Muscle of leg (tissue), 11 donors: ENCODE results near the gene RYK. TPM values are rescaled to one million over a fixed set of nuclear protein-coding genes. Genes with fewer than 3 reads are reported as not detected.

Experiments used
- DNase-seq: peaks from one replicate; pipeline ENCODE4 v3.0.0; 2013
- H3K27ac ChIP-seq: one replicate; pipeline ENCODE4 v1.5.1; 2013; ENCODE audit warnings: mild to moderate bottlenecking, low read length, control low read depth
- H3K27me3 ChIP-seq: one replicate; pipeline ENCODE4 v1.6.1; 2013; ENCODE audit warnings: low read length; ENCODE audit not compliant: control insufficient read depth, insufficient read depth
- H3K36me3 ChIP-seq: one replicate; pipeline ENCODE4 v1.6.1; 2013; ENCODE audit warnings: low read length; ENCODE audit not compliant: control insufficient read depth, insufficient read depth
- H3K4me1 ChIP-seq: one replicate; pipeline ENCODE4 v1.6.1; 2013; ENCODE audit warnings: low read length; ENCODE audit not compliant: control insufficient read depth, insufficient read depth
- H3K4me3 ChIP-seq: one replicate; pipeline ENCODE4 v1.5.1; 2013; ENCODE audit warnings: low read length, control low read depth
- H3K9me3 ChIP-seq: replicated peaks from 2 replicates; pipeline ENCODE4 v1.6.1; 2013; ENCODE audit warnings: low read depth, low read length; ENCODE audit not compliant: control insufficient read depth
- WGBS: methylation state at CpG from one replicate; pipeline ENCODE4 v1.1.5; 2013; ENCODE audit warnings: missing lambda C conversion rate; ENCODE audit not compliant: insufficient coverage; 5-methylcytosine and 5-hydroxymethylcytosine counted together
- polyA plus RNA-seq, 8 donors: library from polyadenylated mRNA; unstranded; fragments of 120-200 nt; gene quantifications; one replicate each; pipeline versions ENCODE4 v1.2.1 to v1.2.3, GENCODE V29; 2013; ENCODE audit warnings: inconsistent platforms in 1 of 8, low replicate concordance in 1 of 8; ENCODE audit not compliant: insufficient read length in 8 of 8, insufficient read depth in 1 of 8
- total RNA-seq: library from RNA; stranded (reverse); fragments of 120-200 nt; gene quantifications from one replicate; pipeline ENCODE4 v1.2.4, GENCODE V29; 2013

Gene RYK
- total and polyA plus RNA-seq, 9 donors, result 50.7 to 71.3 (median 59.1) TPM

GRCh38 chr3:134161898-134162615 is 88.6 kb downstream of the RYK start:
- Histone ChIP-seq H3K9me3 (no peaks in the 10 kb centered on the region), H3K4me3 (no peak overlapping the region), H3K4me1 (no peaks in the 10 kb centered on the region), H3K36me3 (peaks cover 21% of the 10 kb centered on the region), H3K27me3 (no peaks in the 10 kb centered on the region), H3K27ac (no peak overlapping the region)
- no peak for DNase-seq
- WGBS, result 40% methylated on average over 1 of the region's 9 CpGs

GRCh38 chr3:134155446-134155845 is 95.2 kb downstream of the RYK start:
- no peak overlapping the region for H3K27ac ChIP-seq
- 100% methylated on average over 2 of the region's 2 CpGs for WGBS
- H3K4me1 ChIP-seq, result no peaks in the 10 kb centered on the region
- H3K4me3 ChIP-seq, result no peak overlapping the region
- H3K36me3 ChIP-seq, result peaks cover 33% of the 10 kb centered on the region
- no peak for DNase-seq
- no peaks in the 10 kb centered on the region for H3K9me3 ChIP-seq
- no peaks in the 10 kb centered on the region for H3K27me3 ChIP-seq

DNA sequence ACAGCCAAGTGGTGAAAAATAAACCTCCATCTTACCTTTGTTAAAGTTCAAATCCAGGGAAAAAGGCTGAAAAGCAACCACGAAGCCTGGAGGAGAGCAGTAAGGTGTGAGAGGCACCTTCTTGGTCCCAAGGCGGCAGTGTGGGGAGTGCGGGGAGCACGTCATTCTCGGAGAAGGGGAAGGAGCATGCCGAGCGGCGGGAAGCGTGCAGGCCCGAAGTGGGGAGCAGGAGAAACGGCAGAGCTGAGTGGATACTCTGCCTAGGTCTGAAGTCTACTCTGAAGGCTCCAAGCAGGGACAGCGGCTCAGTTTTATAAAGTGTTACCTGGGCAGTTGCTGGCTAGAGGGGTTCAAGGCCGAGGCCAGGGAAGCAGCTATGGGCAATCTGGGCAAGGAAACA is 96.9 kb downstream of the RYK start:
- no peaks in the 10 kb centered on the region for H3K27me3 ChIP-seq
- no peak for DNase-seq
- no peak overlapping the region for H3K4me3 ChIP-seq
- H3K4me1 ChIP-seq, result no peaks in the 10 kb centered on the region
- no peaks in the 10 kb centered on the region for H3K9me3 ChIP-seq
- peaks cover 30% of the 10 kb centered on the region for H3K36me3 ChIP-seq
- WGBS, result 97% methylated on average over 13 of the region's 13 CpGs
- no peak overlapping the region for H3K27ac ChIP-seq

DNA sequence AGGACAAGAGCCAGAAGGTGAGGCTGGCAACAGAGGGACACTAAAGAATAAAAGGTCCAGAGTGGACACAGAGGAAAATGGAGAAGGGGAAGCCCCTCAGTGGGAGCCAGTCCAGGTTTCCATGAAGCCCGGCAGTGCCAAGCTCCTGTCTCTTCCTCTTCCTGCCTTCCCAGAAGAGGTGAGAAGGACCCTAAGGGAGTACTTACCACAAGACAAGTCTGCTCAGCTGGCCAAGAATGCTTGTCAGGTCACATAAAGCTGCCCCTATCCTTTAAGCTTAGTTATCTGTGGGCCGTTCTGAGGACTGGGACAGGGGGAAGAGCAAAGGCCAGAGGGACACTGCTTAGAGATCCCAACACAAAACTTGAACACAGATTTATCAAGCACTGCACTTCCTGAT is 100.2 kb downstream of the RYK start:
- Histone ChIP-seq H3K36me3 (peaks cover 28% of the 10 kb centered on the region), H3K27ac (no peak overlapping the region)

DNA sequence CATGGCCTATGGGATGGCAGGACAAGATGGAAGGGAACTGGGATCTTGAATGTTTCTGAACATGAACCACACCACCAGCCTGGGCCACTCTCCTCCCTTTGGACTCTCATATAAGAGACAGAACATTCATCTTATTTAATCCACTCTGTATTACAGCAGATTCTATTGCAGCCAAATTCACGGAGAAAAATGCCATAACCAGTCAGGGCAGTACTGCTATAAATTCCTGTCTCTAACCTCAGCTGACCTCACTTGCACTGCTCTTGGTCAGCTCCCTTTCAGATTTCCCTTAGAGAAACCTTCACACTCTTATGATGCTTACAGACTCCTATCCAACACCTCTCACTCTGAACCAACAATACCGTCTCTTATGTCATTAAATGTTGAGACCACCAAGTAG is 101.4 kb downstream of the RYK start:
- H3K4me1 ChIP-seq, result peaks cover 9% of the 10 kb centered on the region
- 85% methylated on average over 2 of the region's 2 CpGs for WGBS

More for the DNA sequence above, 100.2 kb downstream of the RYK start:
- peaks cover 4% of the 10 kb centered on the region for H3K4me1 ChIP-seq
- no peaks in the 10 kb centered on the region for H3K9me3 ChIP-seq
- H3K4me3 ChIP-seq, result no peak overlapping the region
- DNase-seq, result no peak
- no peaks in the 10 kb centered on the region for H3K27me3 ChIP-seq
- WGBS, result no CpG with 5 or more reads among the region's 2 CpGs

GRCh38 chr3:134148534-134148933 is 102.1 kb downstream of the RYK start:
- H3K36me3 ChIP-seq, result peaks cover 12% of the 10 kb centered on the region
- WGBS, result 90% methylated on average over 3 of the region's 3 CpGs
- H3K9me3 ChIP-seq, result no peaks in the 10 kb centered on the region
- no peaks in the 10 kb centered on the region for H3K27me3 ChIP-seq
- no peak overlapping the region for H3K27ac ChIP-seq
- H3K4me1 ChIP-seq, result peaks cover 12% of the 10 kb centered on the region
- DNase-seq, result no peak
- no peak overlapping the region for H3K4me3 ChIP-seq

More for the DNA sequence above, 101.4 kb downstream of the RYK start:
- DNase-seq, result no peak
- Histone ChIP-seq H3K27ac (no peak overlapping the region), H3K9me3 (no peaks in the 10 kb centered on the region), H3K4me3 (no peak overlapping the region), H3K27me3 (no peaks in the 10 kb centered on the region), H3K36me3 (peaks cover 19% of the 10 kb centered on the region)

DNA sequence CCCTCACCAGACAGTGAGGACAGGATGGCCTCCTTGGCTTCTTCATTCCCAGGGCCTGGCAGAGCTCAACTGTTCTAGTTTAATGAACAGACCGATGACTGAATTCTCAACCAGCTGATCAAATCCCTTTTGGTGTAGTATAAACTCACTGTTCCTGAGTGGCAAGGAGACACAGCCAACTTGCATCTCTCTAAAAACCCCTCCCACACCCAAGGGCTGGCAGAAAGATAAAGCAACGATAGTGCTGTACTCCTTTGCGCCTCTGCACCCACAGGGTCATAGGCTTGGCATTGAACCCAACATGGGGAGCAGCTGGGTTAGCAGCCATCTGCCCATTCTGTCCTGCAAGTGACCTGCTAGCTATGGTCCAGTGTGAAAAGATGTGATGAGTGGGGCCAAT is 103.2 kb downstream of the RYK start:
- Histone ChIP-seq H3K27ac (no peak overlapping the region), H3K27me3 (no peaks in the 10 kb centered on the region), H3K9me3 (no peaks in the 10 kb centered on the region), H3K36me3 (peaks cover 9% of the 10 kb centered on the region), H3K4me3 (no peak overlapping the region), H3K4me1 (peaks cover 12% of the 10 kb centered on the region)
- WGBS, result 65% methylated on average over 2 of the region's 3 CpGs
- DNase-seq, result no peak

GRCh38 chr3:134146666-134147065 is 104.0 kb downstream of the RYK start:
- no peak overlapping the region for H3K27ac ChIP-seq
- peaks cover 12% of the 10 kb centered on the region for H3K4me1 ChIP-seq
- H3K4me3 ChIP-seq, result no peak overlapping the region
- H3K27me3 ChIP-seq, result no peaks in the 10 kb centered on the region
- H3K9me3 ChIP-seq, result no peaks in the 10 kb centered on the region
- peak; percentile 65 for DNase-seq
- H3K36me3 ChIP-seq, result peaks cover 9% of the 10 kb centered on the region

DNA sequence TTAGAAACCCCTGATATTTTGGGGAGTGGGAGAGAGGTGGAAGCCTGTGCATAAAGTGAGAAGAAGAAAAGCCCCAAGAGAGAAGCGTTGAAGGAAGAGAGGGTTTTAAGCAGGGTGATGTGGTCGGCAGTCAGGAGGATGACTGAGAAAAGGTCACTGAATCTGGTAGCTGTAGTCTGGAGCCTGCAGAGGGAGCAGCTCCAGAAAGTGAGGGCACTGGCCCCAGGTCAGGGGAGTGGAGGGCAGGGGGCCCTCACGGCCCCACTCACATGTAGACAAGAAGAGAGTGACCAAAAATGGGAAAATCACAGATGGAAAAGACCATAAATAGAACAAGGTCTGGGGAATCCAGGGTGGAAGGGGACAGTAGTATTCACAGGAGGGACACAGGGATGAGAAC is 105.5 kb downstream of the RYK start:
- Histone ChIP-seq H3K36me3 (peaks cover 2% of the 10 kb centered on the region), H3K4me1 (peaks cover 12% of the 10 kb centered on the region), H3K27ac (no peak overlapping the region), H3K4me3 (no peak overlapping the region), H3K9me3 (no peaks in the 10 kb centered on the region), H3K27me3 (no peaks in the 10 kb centered on the region)
- no peak for DNase-seq
- 71% methylated on average over 3 of the region's 3 CpGs for WGBS

GRCh38 chr3:134144694-134145093 is 106.0 kb downstream of the RYK start:
- Histone ChIP-seq H3K9me3 (peaks cover 2% of the 10 kb centered on the region), H3K27me3 (no peaks in the 10 kb centered on the region), H3K4me1 (peaks cover 12% of the 10 kb centered on the region), H3K36me3 (peaks cover 2% of the 10 kb centered on the region), H3K4me3 (no peak overlapping the region), H3K27ac (no peak overlapping the region)
- DNase-seq, result no peak
- WGBS, result 39% methylated on average over 3 of the region's 3 CpGs
